ENCODE data around the gene M1AP. TPM values are rescaled to one million over a fixed set of nuclear protein-coding genes. Genes with fewer than 3 reads are reported as not detected.

Gene M1AP
- polyA plus RNA-seq, 3 donors = 1.00 to 4.6 (median 1.8) TPM

DNA sequence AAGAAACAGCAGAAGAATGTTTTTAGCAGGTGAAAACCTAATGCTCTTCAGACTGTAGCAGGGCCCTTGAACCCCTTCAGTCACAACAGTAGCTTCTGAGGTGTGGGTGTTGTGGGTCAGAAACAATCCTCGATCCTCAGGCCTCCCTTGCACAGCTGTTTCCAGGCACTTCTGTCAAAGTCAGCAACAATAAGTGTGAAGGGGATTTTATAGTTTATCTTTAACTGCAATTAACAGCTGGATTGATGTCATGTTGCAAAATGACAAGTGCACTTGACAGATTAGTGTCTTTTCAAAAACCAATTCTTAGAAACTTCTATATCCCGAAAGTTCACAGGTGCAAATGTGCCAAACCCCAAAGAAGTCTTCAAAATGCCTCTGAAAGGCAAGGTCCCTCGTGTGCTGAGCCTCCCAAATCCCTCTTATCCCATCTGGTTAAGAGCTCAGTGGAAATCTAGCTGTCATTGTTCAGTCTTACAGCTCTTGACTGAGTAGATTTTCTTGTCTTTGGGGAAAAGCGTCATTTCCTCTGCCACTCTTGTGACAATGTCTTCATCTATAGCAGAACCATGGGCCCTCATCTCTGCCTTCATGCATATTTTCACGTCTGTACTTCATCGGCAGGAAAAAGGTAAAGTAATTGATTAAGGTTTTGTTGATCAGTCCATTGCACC, 29.6 kb downstream of the M1AP start:
- no peak overlapping the region for H3K27ac Mint-ChIP-seq
- H3K4me3 ChIP-seq (replicated peaks in 1 of 3; ENCODE audit: low read depth in 2 of 3, low read length in 3 of 3) = no peak overlapping the region
- no peaks in the 10 kb centered on the region for H4K20me1 ChIP-seq (ENCODE audit: insufficient read depth, low read length)
- H3K4me2 ChIP-seq (replicated peaks; ENCODE audit: extremely low read depth, low read length, poor library complexity, severe bottlenecking) = no peak overlapping the region
- peaks cover 19 to 20% of the 10 kb centered on the region in 2 donors for H3K4me1 ChIP-seq (ENCODE audit: control insufficient read depth in 1 of 2, insufficient read depth in 2 of 2, low read length in 2 of 2)
- H2AFZ ChIP-seq (ENCODE audit: insufficient read depth, low read depth, low read length, poor library complexity, severe bottlenecking) = peak overlapping the region; percentile 43
- H3K4me3 Mint-ChIP-seq = no peak overlapping the region
- no peaks in the 10 kb centered on the region for H3K36me3 Mint-ChIP-seq
- peaks cover 21% of the 10 kb centered on the region for H3K4me1 Mint-ChIP-seq
- TF ChIP-seq, protein P1, sequence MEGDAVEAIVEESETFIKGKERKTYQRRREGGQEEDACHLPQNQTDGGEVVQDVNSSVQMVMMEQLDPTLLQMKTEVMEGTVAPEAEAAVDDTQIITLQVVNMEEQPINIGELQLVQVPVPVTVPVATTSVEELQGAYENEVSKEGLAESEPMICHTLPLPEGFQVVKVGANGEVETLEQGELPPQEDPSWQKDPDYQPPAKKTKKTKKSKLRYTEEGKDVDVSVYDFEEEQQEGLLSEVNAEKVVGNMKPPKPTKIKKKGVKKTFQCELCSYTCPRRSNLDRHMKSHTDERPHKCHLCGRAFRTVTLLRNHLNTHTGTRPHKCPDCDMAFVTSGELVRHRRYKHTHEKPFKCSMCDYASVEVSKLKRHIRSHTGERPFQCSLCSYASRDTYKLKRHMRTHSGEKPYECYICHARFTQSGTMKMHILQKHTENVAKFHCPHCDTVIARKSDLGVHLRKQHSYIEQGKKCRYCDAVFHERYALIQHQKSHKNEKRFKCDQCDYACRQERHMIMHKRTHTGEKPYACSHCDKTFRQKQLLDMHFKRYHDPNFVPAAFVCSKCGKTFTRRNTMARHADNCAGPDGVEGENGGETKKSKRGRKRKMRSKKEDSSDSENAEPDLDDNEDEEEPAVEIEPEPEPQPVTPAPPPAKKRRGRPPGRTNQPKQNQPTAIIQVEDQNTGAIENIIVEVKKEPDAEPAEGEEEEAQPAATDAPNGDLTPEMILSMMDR (IDR thresholded peaks at IDR 0.05) = no peak
- H3K36me3 ChIP-seq (replicated peaks in 1 of 2; ENCODE audit: control insufficient read depth in 1 of 2, insufficient read depth in 2 of 2, low read length in 2 of 2) = no peaks in the 10 kb centered on the region
- 100% methylated on average over 2 of the region's 6 CpGs for WGBS (ENCODE audit: insufficient coverage)
- intact Hi-C loops (cut with micrococcal nuclease) = no loop called here
- H3K9me3 ChIP-seq (replicated peaks in 1 of 2; ENCODE audit: control insufficient read depth in 1 of 2, insufficient read depth in 1 of 2, low read length in 2 of 2) = no peaks in the 10 kb centered on the region
- H3K27me3 ChIP-seq (ENCODE audit: control insufficient read depth in 2 of 2, insufficient read depth in 2 of 2, low read length in 2 of 2) = no peaks in the 10 kb centered on the region
- H3K9ac ChIP-seq (ENCODE audit: insufficient read depth, low read length, poor library complexity, severe bottlenecking) = no peak overlapping the region
- DNase-seq = no peak
- peaks cover 2 to 4% (median 3%) of the 10 kb centered on the region in 3 donors for H3K27me3 Mint-ChIP-seq (ENCODE audit: low read depth in 3 of 3)
- no peak overlapping the region for H3K27ac ChIP-seq (ENCODE audit: low read depth in 1 of 2, low read length in 2 of 2)
- H3K79me2 ChIP-seq (ENCODE audit: insufficient read depth, low read length) = no peaks in the 10 kb centered on the region
- H3K9me3 Mint-ChIP-seq = no peaks in the 10 kb centered on the region

GRCh38 chr2:74617122-74617521, 31.0 kb downstream of the M1AP start:
- Mint-ChIP-seq H3K27ac (no peak overlapping the region), H3K36me3 (no peaks in the 10 kb centered on the region), H3K9me3 (no peaks in the 10 kb centered on the region), H3K27me3 (ENCODE audit: low read depth in 3 of 3) (peaks cover 2 to 4% (median 4%) of the 10 kb centered on the region in 3 donors), H3K4me3 (no peak overlapping the region), H3K4me1 (peaks cover 21% of the 10 kb centered on the region)
- Histone ChIP-seq H3K4me3 (replicated peaks in 1 of 3; ENCODE audit: low read depth in 2 of 3, low read length in 3 of 3) (no peak overlapping the region), H3K27ac (ENCODE audit: low read depth in 1 of 2, low read length in 2 of 2) (no peak overlapping the region), H3K4me2 (replicated peaks; ENCODE audit: extremely low read depth, low read length, poor library complexity, severe bottlenecking) (no peak overlapping the region), H3K36me3 (replicated peaks in 1 of 2; ENCODE audit: control insufficient read depth in 1 of 2, insufficient read depth in 2 of 2, low read length in 2 of 2) (no peaks in the 10 kb centered on the region), H3K27me3 (ENCODE audit: control insufficient read depth in 2 of 2, insufficient read depth in 2 of 2, low read length in 2 of 2) (no peaks in the 10 kb centered on the region), H4K20me1 (ENCODE audit: insufficient read depth, low read length) (no peaks in the 10 kb centered on the region), H3K79me2 (ENCODE audit: insufficient read depth, low read length) (no peaks in the 10 kb centered on the region), H2AFZ (ENCODE audit: insufficient read depth, low read depth, low read length, poor library complexity, severe bottlenecking) (no peak overlapping the region), H3K9ac (ENCODE audit: insufficient read depth, low read length, poor library complexity, severe bottlenecking) (no peak overlapping the region), H3K4me1 (ENCODE audit: control insufficient read depth in 1 of 2, insufficient read depth in 2 of 2, low read length in 2 of 2) (peaks cover 19 to 20% of the 10 kb centered on the region in 2 donors), H3K9me3 (replicated peaks in 1 of 2; ENCODE audit: control insufficient read depth in 1 of 2, insufficient read depth in 1 of 2, low read length in 2 of 2) (no peaks in the 10 kb centered on the region)
- TF ChIP-seq, protein P1 (IDR thresholded peaks at IDR 0.05) = no peak
- WGBS (ENCODE audit: insufficient coverage) = no CpG with 5 or more reads among the region's 3 CpGs
- no peak for DNase-seq
- intact Hi-C loops (cut with micrococcal nuclease) = no loop called here

Measured in CD14-positive monocyte (primary cell).